H1 (cell line): Measurements from ENCODE around the gene BRSK2. TPM values are rescaled to one million over a fixed set of nuclear protein-coding genes. Genes with fewer than 3 reads are reported as not detected.

ENCODE experiments used
- CBX5 ChIP-seq: fragments of 300-800, 300-1000 bp; sonication (generic); IDR thresholded peaks from 2 replicates; pipeline ENCODE4 v1.7.1; 2016; ENCODE audit warnings: antibody characterized with exemption, low read length, low read depth
- EZH2 ChIP-seq: fragments of 200-600 bp; sonication (generic); IDR thresholded peaks from 2 replicates; pipeline ENCODE4 v1.7.1; 2012; ENCODE audit warnings: low read depth, mild to moderate bottlenecking, moderate library complexity, low read length, inconsistent platforms; ENCODE audit not compliant: severe bottlenecking
- POU5F1 ChIP-seq: IDR thresholded peaks from 2 replicates; pipeline ENCODE4 v1.6.1; 2011; ENCODE audit warnings: low read depth, mild to moderate bottlenecking, low read length, moderate library complexity
- RNF2 ChIP-seq: fragments of 200-900, 300-1000 bp; sonication (generic); IDR thresholded peaks from 2 replicates; pipeline ENCODE4 v1.7.1; 2016; ENCODE audit warnings: borderline replicate concordance, low read depth, mild to moderate bottlenecking, antibody characterized with exemption, low read length; ENCODE audit not compliant: poor library complexity, severe bottlenecking; ENCODE audit errors: missing control alignments
- SP2 ChIP-seq: IDR thresholded peaks from 2 replicates; pipeline ENCODE4 v1.6.1; 2012; ENCODE audit warnings: mild to moderate bottlenecking, low read length, inconsistent platforms
- polyA plus RNA-seq, 7 experiments: library from polyadenylated mRNA; depleted of rRNA in 3 of 7; stranded (reverse) in 5 of 7; unstranded in 2 of 7; fragments of >200 nt in 5 of 7; fragments of 200-250 nt in 2 of 7; gene quantifications; 1 replicate in 5 of 7; 2 replicates in 1 of 7; 4 replicates in 1 of 7; pipeline versions ENCODE4 v1.2.1 to v1.2.3, GENCODE V29; 2011 to 2013; ENCODE audit warnings: missing spikeins in 2 of 7, mixed read lengths in 2 of 7
- total RNA-seq: library from RNA; stranded (reverse); fragmentation: NEBNext Ultra II Directional; extraction: Animal tissue kit (Norgen Biotek cat#: 25700); gene quantifications from 2 replicates; pipeline ENCODE4 v1.2.1, GENCODE V29; 2021
- TF ChIP-seq, protein P1 (sequence below): IDR thresholded peaks from 2 replicates; pipeline ENCODE4 v1.6.1; 2011; ENCODE audit warnings: low read depth, mild to moderate bottlenecking, low read length; ENCODE audit not compliant: insufficient read depth

BRSK2 gene
- total and polyA plus RNA-seq, 2 of the 8 experiments (the other 6 are each of a cell fraction or from before 2014, with no cell fraction given) = 17.3 to 27.1 TPM

DNA sequence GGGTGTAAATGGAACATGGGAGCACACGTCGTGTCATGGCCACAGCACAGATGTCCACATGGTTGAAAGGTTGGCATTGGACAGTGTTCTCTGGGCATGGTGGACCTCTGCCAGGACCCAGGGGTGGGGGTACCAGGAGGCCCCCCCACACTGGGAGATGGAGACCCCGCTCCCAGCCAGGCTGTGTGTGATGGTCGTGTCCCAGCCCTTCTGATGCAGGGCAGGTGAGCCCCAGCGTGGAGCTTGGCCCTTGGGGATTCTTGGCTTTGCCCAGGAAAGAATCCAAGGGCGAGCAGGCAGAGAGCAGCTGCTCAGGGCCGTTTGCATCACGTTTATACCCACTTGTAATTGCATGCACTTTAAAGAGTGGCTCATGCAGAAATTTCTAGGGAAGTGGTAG is 22.0 kb upstream of the BRSK2 start (continued):
- TF ChIP-seq, protein P1, sequence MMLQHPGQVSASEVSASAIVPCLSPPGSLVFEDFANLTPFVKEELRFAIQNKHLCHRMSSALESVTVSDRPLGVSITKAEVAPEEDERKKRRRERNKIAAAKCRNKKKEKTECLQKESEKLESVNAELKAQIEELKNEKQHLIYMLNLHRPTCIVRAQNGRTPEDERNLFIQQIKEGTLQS = no peak
- TF ChIP-seq RNF2 = no peak
- TF ChIP-seq SP2 = no peak
- TF ChIP-seq CBX5 = no peak
- no peak for TF ChIP-seq EZH2
- no peak for TF ChIP-seq POU5F1
